Measurements from ENCODE around the gene POU2F3. TPM values are rescaled to one million over a fixed set of nuclear protein-coding genes. Genes with fewer than 3 reads are reported as not detected.

The POU2F3 gene
- total and polyA plus RNA-seq, 2 of the 13 experiments (the other 11 are each of a cell fraction or from before 2014, with no cell fraction given), result not detected

- TF ChIP-seq HINFP (CRISPR knock-in tag; IDR thresholded peaks at IDR 0.05; ENCODE audit: low read depth), result no peak
- TF ChIP-seq ZNF333 (CRISPR knock-in tag; IDR thresholded peaks at IDR 0.05; ENCODE audit: borderline replicate concordance), result no peak
- TF ChIP-seq FOSL1 (CRISPR knock-in tag; IDR thresholded peaks at IDR 0.05; ENCODE audit: borderline replicate concordance), result no peak
- TF ChIP-seq TBX2 (CRISPR knock-in tag; IDR thresholded peaks at IDR 0.05; ENCODE audit: borderline replicate concordance), result no peak; the same call in 1 of the 2 replicates
- TF ChIP-seq ZNF275 (CRISPR knock-in tag; IDR thresholded peaks at IDR 0.05; ENCODE audit: borderline replicate concordance), result no peak
- no peak for TF ChIP-seq WIZ (CRISPR knock-in tag; IDR thresholded peaks at IDR 0.05)
- peak; percentile 73; the same call in 1 of the 2 replicates for TF ChIP-seq MTA1 (CRISPR knock-in tag; IDR thresholded peaks at IDR 0.05; ENCODE audit: borderline replicate concordance)
- TF ChIP-seq SP5 (CRISPR knock-in tag; IDR thresholded peaks at IDR 0.05; ENCODE audit: borderline replicate concordance, low read depth), result no peak; the same call in 1 of the 2 replicates
- TF ChIP-seq ZNF878 (CRISPR knock-in tag; IDR thresholded peaks at IDR 0.05), result no peak
- no peak for TF ChIP-seq JUN (CRISPR knock-in tag; IDR thresholded peaks at IDR 0.05)
- no peak; the same call in 1 of the 2 replicates for TF ChIP-seq CHD4 (IDR thresholded peaks at IDR 0.05; ENCODE audit: borderline replicate concordance, low read length)
- TF ChIP-seq ZNF512 (CRISPR knock-in tag; IDR thresholded peaks at IDR 0.05), result no peak
- TF ChIP-seq PAX8 (CRISPR knock-in tag; IDR thresholded peaks at IDR 0.05; ENCODE audit: borderline replicate concordance), result no peak
- no peak for TF ChIP-seq GLI4 (CRISPR knock-in tag; IDR thresholded peaks at IDR 0.05; ENCODE audit: borderline replicate concordance)
- TF ChIP-seq MXD4 (CRISPR knock-in tag; IDR thresholded peaks at IDR 0.05), result no peak
- peak; percentile 57; the same call in 1 of the 2 replicates for TF ChIP-seq ZBTB7B (CRISPR knock-in tag; IDR thresholded peaks at IDR 0.05)
- no peak for TF ChIP-seq NFIB (CRISPR knock-in tag; IDR thresholded peaks at IDR 0.05; ENCODE audit: borderline replicate concordance)
- TF ChIP-seq REPIN1 (CRISPR knock-in tag; IDR thresholded peaks at IDR 0.05; ENCODE audit: borderline replicate concordance, low read depth), result no peak
- TF ChIP-seq E2F2 (CRISPR knock-in tag; IDR thresholded peaks at IDR 0.05; ENCODE audit: borderline replicate concordance), result no peak
- TF ChIP-seq ZBTB2 (CRISPR knock-in tag; IDR thresholded peaks at IDR 0.05; ENCODE audit: low read depth), result no peak
Measured at GRCh38 chr11:120198787-120199469, 41.0 kb upstream of the POU2F3 start (continued).
